Activated T-cell treated with anti-CD3 and anti-CD28 coated beads, Interleukin-2, amount 50 U/mL, for 1 hour (primary cell): ENCODE measurements around the gene IVD.
A peak's percentile ranks its signal among the peaks of the same experiment; 100 is the strongest.

Experiments
- DNase-seq: peaks from one replicate; pipeline ENCODE4 v3.0.0-alpha.2; 2020

The IVD gene

DNA sequence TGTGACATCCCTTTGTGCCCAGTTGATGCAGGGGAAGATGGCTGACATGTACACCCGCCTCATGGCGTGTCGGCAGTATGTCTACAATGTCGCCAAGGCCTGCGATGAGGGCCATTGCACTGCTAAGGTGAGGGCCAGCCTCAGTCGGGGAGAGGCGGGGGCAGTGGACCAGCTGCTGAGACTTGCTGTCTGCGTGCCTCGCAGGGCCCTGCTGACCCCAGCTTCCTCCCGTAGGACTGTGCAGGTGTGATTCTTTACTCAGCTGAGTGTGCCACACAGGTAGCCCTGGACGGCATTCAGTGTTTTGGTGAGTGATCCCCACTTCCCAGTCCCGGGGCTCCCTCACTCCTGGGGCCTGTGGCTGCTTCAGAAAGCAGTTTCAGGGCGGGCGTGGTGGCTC lies 10.5 kb downstream of the IVD start:
- DNase-seq: no peak

DNA sequence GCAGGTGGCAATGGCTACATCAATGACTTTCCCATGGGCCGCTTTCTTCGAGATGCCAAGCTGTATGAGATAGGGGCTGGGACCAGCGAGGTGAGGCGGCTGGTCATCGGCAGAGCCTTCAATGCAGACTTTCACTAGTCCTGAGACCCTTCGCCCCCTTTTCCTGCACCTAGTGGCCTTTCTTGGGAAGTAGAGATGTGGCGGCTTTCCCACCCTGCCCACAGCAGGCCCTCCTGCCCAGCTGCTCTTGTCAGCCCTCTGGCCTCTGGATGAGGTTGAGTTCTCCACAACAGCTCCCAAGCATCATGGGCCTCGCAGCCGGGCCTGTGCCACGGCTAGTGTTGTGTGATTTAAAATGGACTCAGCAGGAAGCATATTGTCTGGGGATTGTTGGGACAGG lies 12.5 kb downstream of the IVD start:
- DNase-seq: no peak

DNA sequence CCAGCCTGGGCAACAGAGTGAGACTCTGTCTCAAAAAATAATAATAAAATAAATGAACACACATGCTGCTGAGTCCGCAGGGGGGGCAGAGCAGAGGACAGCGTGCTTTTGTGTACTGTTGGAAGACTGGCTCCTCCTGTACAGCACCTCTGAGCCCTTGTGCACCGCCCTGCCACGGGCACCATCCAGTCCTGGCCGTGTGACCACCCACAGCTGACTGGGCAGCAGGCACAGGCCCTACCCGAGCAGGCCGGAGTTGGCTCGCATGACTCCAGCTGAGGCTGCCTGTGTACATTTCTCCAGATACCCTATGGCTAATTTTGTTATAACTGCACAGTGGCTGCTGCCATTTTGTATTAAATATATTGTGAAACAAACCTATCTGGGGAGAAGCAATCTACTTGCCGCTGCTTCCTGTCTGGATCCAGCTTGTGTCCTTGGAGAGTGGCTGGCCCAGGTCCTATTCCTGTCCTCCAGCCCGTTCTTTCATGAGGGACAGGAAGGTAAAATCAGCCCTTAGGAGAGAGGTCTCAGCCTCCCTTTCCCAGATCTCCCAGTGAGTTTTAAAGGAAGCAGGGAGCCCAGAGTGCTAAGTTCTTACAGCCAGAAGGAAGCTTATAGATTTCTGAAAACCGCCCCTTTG lies 14.6 kb downstream of the IVD start:
- no peak for DNase-seq

DNA sequence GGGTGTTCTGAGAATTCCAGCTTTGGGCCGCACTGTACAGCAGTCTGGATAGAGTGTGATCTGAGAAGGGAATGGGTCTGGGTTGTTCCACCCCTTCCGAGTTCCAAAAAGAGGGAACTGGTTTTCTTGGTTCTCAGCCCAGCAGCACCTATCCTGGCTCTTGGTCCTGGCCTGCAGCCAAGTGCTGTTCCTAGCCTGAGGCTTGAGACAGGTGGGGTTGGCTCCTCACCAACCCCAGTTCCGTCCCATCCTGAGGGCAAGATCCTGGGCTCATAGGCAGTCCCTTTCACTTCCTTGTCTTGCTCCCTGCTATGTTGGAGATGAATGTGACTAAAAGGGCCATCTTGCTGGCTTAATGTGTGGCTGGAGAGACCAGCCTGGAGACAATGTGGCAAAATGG lies 15.2 kb downstream of the IVD start:
- no peak for DNase-seq

DNA sequence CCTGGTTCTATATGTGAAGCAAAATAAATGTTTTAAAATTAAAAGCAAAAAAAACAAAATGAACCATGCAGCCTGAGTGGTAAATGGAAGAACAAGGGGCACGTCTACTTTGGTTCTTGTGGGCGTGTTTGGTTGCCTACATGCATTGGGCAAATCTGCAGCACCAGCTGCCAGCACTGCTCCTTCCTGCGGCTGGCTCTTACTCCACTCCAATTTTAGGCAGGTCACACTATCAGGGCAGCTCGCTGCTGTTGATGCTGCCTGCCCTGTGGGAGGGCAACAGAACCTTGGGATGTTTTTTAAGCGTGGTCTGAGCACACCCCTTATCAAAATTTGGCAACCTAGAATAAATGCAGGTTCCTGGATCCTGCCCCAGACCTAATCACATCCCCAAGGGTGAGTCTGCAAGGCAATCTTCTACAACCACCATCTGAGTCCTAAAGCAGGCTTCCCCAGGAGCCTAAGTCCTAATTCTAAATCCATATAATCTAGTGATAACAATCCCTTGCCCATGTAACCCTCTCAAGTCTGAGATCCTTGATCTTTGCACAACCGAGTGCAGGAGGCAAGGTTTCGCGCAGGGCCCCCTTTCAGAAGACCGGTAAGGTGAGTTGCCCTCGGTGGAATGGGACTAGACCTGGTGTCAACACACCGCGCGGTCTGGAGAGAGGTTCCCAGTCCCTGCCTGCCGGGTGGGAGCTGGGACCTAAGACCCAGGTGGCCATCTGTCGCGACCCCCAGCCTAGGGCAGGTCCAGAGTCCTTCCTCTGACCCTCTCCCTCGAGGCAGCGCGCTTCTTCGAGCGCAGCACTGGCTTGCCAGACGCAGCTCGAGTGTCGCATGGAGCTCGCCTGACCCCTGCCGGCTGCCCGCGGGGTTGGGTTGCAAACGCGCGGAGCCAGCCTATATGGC lies 15.9 kb downstream of the IVD start:
- DNase-seq: peak; percentile 87

DNA sequence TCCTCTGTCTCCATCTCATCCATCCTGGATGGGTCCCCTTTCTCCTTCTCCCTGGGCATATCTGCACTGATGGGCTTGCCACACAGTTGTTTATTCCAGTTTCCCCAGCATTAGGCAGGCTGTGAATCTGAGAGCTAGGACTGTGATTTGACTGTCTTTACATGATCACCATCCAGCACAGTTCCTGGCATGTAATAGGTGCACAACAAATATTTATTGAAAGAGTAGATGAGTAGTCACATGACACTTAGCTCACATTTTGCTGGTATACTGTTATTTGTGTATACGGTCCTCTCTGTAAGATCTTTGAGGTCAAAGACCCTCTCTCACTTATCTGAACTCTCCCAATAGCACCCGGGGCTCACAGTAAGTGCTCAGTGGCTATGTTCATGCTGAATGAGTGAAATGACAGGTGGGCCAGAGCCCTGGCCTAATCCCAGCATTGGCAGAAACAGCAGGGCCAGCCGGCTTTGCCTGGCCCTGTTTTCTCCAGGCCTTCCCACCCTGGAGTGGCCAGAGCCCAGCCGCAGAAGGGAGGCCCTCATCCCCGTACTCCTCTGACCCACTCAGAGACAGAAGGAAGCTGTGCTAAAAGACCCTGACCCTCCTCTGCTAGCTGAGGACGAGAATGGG lies 19.0 kb downstream of the IVD start:
- no peak for DNase-seq

DNA sequence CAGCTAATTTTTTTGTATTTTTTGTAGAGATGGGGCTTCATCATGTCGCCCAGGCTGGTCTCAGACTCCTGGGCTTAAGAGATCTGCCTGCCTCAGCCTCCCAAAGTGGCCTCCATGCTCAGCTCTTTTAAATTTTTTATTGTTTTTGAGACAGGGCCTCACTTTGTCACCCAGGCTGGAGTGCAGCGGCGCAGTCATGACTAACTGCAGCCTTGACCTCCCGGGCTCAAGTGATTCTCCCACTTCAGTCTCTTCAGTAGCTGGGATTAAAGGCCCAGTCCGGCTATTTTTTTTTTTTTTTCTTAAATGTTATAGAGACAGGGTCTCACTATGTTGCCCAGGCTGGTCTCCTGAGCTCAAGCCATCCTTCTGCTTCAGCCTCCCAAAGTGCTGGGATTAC lies 20.1 kb downstream of the IVD start:
- no peak for DNase-seq

DNA sequence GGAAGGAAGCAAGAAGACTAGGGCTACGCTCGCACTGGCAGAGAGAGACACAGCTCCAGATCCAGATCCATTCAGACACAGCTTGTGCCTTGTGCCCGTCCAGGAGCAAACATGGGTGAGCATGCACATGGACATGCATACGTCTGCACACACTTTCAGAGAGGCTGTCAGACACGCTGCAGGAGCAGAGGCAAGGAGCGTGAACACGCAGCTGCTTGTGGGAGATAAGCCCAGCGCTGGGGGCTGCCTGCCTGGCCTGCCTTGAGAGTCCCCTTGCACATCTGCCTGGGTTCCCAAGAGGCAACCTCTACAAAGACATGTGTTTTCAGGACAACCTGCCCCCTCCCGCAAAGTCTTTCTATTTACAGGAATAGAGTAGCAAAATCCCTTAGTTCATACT lies 21.6 kb downstream of the IVD start:
- no peak for DNase-seq

DNA sequence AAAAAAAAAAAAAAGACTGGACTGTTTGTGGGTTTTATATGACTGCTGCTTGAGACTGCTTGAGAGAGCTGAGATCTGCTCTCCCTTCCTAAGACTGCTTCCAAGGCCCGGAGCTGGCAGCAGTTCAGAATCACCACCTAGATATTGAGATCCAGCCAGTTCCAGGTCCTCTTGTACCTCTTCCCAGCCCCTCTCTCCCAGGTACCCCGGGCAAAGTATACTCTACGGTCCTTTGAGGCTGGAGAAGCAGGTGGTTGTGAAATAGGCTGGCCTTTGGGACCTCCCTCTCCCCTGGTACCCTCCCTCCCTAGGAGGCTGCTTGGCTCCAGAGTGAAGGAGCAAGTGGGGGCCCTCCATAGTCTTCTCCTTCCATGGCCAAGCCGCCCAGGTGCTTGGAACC lies 22.6 kb downstream of the IVD start:
- DNase-seq: no peak

DNA sequence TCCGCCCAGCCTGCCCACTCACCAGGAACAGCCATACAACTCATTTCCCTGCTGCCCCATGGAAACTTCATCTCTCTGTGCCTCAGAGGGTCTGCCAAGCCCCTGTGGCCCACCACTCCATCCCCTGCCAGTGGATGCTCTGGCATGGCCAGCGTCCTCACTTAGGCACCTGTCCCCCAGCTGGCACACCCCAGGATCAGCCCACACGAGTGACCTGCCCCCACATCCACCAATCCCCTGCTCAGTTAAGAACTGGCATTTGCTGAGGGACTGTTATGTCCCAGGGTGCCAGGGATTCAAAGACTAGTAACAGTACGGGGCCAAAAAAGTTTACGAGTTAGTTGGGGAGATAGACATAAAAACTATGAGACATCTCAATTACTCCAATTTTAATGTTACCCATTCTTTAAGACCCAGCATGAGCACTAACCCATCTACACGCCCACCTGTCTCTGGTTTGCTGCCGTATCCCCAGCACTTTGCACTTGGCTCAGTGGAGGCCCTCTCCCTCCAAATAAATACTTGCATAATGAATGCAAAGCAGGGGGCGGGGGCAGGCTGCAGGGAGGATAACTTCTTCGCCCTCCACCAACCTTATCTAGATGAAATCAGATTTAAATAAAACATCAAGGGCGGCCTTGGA lies 23.6 kb downstream of the IVD start:
- no peak for DNase-seq

DNA sequence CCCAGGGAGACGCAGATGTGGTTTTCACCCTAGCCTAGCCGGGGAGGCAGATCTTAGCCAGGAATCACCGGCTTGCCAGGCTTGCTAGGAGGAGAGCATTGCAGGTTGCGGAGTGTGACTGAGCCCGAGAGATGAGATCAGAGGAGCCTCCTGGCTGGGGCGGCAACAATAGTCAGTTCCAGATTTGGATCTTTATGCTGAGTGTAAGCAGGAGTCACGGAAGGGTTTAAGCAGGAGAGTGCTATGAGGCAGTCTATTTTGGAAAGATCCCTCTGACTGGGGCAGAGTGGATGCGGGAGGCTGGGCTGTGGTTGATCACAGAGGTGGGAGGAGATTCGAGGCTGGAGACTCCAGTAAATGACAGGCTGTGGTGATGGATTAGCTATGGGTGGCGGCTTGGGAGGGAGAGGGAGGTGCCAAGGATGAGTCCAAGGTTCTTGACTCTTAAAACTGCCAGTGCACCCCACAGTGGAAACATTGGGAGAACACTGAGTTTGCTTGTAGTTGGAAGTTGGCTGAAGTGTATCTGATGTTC lies 24.7 kb downstream of the IVD start:
- no peak for DNase-seq

DNA sequence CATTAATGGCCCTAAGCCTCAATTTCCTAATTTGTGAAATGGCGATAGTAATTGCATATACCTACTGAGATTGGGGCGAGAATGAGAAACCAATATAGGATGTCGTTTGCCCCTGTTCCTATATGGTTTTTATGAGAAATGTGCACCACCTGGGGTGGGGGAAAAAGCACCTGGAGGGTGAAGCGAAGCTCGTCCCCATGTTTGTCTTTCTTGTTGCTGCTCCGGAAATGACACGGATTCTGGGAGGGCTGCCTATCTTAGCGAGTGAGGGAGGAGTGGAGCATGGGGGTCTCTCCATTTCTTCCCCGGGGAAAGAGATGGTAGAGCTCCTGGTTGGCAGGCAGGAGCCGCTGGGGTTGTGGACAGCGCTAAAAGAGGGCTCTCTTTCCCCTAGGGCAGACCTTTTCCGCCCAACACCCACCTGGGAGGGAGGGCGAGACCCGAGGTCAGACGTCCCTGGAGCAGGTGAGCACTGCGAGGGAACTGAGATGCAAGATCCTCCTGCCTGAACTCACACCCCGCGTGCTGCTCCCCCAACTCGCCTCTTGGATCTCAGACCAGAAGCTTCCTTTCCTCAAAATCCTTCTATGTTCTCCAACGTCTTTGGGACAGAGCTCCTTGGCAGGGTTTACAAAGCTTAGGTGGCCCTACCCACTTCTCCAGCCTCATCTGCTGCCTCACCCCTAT lies 29.6 kb downstream of the IVD start:
- no peak for DNase-seq

DNA sequence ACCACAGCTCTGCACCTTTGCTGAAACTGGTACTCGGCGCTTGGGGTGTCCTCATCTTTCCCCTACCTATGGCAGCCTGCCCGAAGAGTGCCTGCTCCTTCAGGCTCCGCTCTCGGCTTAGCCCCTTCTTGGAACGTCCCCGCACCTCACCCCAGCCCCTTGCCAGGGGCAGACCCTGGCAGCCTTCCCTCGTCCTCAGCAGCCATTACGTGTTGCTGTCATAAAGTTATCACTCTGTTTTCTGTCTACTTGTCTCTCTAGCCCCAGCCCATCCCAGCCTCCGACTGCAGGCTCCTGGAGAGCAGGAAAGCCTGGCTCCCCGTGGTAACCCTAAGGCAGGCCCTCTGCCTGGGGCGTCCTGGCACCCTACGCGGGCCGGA lies 30.1 kb downstream of the IVD start:
- DNase-seq: no peak

DNA sequence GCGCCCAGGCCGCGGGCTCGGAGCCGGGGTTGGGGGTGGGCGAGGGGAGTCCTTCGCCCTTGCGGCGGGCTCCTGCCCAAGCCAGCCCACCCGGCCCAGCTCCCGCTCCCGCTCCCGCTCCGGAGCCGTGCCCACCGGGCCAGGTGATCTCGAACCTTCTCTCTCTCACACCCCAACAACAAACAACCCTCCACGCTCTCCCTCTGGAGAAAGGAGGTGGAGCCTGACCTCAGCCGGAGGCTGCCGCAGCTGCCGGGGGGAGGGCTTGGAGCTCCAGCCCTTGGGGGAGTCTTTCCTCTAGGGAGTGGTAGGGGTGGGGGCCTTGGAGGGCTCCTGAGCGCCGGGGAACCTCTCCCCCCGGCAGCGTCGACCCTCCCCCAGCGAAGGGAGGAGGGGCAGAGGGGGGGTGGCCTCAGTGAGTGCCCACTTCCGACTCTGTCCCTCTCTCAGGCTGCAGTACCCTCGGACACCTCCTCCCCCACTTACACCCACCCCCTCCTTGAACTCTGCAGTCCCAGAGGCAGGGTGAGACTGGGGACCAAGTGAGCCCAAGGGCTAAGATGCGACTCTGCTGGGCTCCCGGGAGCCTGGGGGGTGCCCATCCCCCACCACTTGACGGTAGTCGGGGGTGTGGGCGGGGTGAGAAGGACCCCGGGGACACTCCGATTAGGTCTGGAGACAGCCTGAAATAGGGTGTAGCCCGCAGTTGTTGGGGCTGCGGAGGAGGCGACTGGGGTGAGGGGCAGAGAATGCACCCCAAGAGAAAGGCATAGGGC lies 30.7 kb downstream of the IVD start:
- DNase-seq: no peak

DNA sequence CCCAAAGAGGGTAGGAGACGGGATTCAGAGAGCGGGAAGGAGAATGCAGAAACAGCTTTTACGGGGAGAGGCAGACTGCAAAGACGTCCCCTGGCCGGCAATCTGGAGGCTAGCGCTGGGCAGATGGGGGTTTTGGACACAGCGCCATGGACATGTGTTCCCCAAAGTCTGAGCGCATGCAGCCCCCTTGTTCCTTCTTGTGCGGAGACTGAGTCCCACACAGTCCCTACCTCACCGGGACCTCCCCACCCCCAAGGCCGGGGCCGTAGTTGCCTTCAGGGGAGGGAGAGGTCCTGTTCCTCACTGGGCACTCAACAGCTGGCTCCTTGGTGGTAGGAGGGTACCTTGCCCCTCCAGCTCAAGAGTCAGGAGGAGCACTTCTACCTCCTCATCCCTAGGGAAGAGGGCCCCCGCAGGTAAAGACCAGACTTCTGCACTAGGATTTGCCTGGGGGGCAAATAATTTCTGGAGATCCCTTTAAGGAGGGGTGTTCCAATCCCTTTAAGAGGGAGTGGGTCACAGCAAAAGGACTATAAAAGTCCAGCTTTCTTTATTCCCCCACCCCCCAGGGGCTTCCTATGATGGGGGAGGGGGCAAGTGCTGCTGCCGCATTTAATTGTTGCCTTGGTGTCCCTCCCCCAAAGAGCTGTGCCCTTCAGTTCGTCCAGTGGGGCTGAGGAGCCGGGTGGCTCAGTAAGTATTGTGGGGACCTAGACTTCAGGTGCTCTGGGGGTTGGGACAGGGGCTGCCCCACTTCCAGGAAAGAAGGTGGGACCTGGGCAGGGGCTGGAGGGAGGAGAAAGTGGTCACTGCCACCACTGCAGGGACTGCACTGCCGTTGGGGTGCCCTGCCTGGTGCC lies 31.5 kb downstream of the IVD start:
- no peak for DNase-seq

DNA sequence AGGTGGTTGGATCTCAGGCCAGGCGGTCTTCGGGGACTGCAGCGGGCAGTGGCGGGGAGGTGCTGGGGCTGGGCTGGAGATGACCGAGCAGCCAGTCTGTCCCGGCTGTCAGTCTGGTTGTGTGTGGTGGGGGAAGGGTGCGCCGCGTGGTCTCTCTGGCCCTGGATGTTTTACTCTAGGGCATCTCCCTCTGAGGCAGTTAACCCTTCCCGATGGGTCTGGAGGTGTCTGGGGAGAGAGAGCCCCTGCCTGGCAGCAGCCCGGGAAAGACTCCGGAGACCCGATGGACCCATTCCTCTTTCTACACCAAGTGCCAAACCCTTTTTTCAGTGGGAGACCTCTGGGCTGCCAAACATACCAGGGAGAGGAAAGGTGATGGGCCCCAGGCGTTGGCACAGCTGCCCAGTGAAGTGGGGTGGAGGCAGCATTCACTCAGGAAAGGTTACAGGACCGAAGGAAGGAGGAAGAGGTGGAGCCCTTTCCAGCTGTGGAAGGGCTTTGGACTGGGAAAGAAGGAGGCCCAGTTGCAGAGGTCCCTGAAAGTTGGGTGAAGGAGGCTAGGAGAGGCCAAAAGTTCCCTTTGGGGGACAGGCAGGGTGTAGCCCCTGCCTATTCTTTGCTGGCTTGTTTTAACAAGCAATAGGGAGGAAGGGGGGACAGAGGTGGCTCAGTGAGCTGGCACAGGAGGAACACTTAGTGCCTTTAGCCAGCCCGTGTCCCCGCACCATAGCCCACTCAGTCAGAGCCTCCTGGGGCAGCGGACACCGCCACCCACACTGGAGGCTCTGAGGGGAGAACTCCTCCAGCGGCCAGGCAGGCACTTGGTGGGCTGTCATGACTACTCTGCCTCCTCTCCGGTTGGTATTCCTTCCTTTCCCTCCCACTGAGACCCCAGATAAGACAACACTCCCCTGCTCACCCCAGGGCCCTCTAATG lies 32.4 kb downstream of the IVD start:
- no peak for DNase-seq

DNA sequence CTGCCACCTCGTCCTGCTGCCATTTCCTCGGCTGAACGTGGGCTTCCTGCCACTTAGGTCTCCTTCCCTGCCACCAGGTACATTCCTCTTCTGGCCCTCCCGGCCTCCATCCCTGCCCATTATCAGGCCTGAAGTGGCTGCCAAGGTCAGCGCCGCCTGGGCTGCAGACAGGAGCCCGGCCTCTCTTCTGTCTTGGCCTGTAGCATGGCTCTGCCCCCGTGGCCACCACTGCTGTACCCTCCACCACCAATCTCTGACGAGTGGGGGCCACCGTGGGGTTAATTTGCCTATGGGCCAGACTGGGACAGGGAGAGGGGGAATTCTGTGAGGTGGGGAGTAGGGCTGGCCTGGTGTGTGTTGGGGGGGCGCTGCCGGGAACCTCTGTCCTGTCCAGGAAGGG lies 33.1 kb downstream of the IVD start:
- DNase-seq: no peak

DNA sequence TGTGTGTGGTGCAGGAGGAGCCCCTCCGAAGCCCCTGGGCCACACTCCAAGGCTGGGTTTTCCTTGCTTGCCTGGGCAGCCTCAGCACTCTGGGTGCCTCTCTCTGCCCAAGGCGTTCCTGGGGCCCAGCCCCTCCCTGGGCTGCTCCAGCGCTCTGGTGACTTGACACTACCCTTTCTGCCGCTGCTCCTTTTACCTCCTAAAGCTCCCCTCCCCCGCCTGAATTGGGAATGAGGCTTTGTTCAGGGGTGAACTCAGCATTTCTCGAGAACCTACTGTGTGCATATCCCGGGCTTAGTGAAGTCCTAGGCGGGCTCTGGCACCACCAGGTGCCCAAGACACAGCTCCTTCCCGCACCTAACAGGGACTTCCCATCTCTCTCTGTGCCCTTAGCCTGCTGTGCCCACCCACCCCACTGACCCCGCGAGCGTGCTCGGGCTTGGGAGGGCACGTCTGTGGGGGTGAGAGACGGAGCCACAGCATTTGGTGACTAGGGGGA lies 33.9 kb downstream of the IVD start:
- DNase-seq: no peak

DNA sequence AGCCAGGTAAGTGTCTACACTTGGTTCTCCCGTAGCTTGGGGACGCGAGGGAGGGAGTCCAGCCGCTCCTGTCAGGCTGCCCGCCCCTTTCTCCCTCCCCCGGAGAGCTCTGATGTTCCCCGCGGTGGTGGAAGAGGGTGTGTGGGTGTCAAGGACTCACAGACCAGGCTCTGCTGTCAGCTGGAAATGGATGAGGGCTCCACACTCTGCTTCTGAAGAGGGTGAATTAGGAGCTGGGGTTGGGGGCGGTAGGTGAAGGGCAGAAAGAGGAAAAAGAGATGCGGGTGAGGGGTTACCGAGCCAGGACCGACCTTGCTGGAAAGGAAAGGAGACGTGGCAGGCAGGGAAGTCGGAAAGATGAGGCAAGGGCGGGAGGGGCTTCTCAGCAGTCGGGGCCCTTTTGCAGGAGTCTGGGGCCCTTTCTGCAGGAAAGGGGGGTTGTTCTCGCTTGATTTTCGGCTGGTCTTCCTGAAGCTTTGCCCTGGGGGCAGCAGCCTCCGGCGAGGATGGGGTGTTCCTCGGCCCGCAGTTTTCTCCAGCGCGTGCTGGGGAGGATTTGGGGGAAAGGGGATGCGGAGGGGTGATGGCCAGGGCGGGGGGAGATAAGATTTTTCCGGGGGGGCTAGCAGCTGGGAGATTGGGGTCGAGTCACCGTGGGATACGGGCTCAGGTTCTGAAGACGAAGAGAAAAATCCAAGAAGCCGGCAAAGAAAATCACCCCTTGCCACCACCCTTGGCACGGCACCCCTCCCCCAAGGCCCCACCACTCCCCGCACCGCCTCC lies 34.6 kb downstream of the IVD start:
- peak; percentile 41 for DNase-seq
